HG03045 (cell line): ENCODE results near the gene SLC26A11.
"Not testable (repeated sequence)": the region's sequence is repeated elsewhere in the genome, so short reads cannot be mapped to it uniquely, and the experiment has no call there.

Experiments used
- ATAC-seq: cut with Tn5 transposase; IDR thresholded peaks from one replicate; pipeline ENCODE4 v1.9.1; 2021; ENCODE audit warnings: mild to moderate bottlenecking, moderate library complexity; ENCODE audit not compliant: unreplicated experiment

The SLC26A11 gene

GRCh38 chr17:80195671-80196529 is 24.3 kb upstream of the SLC26A11 start:
- ATAC-seq, result no peak

- no peak for ATAC-seq
Measured at GRCh38 chr17:80196652-80197051, 23.6 kb upstream of the SLC26A11 start.

GRCh38 chr17:80198144-80198661 is 22.0 kb upstream of the SLC26A11 start:
- no peak for ATAC-seq

- not testable (repeated sequence) for ATAC-seq
Measured at GRCh38 chr17:80199295-80199694, 20.9 kb upstream of the SLC26A11 start.

GRCh38 chr17:80201446-80201845 is 18.8 kb upstream of the SLC26A11 start:
- no peak for ATAC-seq

GRCh38 chr17:80202197-80202596 is 18.0 kb upstream of the SLC26A11 start:
- no peak for ATAC-seq

GRCh38 chr17:80203471-80203963 is 16.7 kb upstream of the SLC26A11 start:
- ATAC-seq, result no peak

GRCh38 chr17:80204626-80205468 is 15.4 kb upstream of the SLC26A11 start:
- no peak for ATAC-seq

- ATAC-seq, result no peak
Measured at GRCh38 chr17:80205811-80206210, 14.4 kb upstream of the SLC26A11 start.

- no peak for ATAC-seq
Measured at GRCh38 chr17:80208050-80208449, 12.2 kb upstream of the SLC26A11 start.

- no peak for ATAC-seq
Measured at GRCh38 chr17:80209765-80210164, 10.5 kb upstream of the SLC26A11 start.

- ATAC-seq, result no peak
Measured at GRCh38 chr17:80210348-80211108, 9.7 kb upstream of the SLC26A11 start.

GRCh38 chr17:80212109-80212508 is 8.1 kb upstream of the SLC26A11 start:
- ATAC-seq, result no peak

GRCh38 chr17:80212511-80212910 is 7.7 kb upstream of the SLC26A11 start:
- no peak for ATAC-seq

- no peak for ATAC-seq
Measured at GRCh38 chr17:80212962-80213642, 7.1 kb upstream of the SLC26A11 start.

- no peak for ATAC-seq
Measured at GRCh38 chr17:80213643-80213975, 6.6 kb upstream of the SLC26A11 start.

GRCh38 chr17:80214012-80214877 is 6.0 kb upstream of the SLC26A11 start:
- ATAC-seq, result no peak

GRCh38 chr17:80214878-80215210 is 5.4 kb upstream of the SLC26A11 start:
- no peak for ATAC-seq
